HG03039 (cell line): Measurements from ENCODE around the gene KDM7A.
A peak's percentile ranks its signal among the peaks of the same experiment; 100 is the strongest.

Experiments used
- ATAC-seq: cut with Tn5 transposase; IDR thresholded peaks from one replicate; pipeline ENCODE4 v1.9.1; 2021; ENCODE audit warnings: mild to moderate bottlenecking, moderate library complexity; ENCODE audit not compliant: unreplicated experiment

The KDM7A gene, protein sequence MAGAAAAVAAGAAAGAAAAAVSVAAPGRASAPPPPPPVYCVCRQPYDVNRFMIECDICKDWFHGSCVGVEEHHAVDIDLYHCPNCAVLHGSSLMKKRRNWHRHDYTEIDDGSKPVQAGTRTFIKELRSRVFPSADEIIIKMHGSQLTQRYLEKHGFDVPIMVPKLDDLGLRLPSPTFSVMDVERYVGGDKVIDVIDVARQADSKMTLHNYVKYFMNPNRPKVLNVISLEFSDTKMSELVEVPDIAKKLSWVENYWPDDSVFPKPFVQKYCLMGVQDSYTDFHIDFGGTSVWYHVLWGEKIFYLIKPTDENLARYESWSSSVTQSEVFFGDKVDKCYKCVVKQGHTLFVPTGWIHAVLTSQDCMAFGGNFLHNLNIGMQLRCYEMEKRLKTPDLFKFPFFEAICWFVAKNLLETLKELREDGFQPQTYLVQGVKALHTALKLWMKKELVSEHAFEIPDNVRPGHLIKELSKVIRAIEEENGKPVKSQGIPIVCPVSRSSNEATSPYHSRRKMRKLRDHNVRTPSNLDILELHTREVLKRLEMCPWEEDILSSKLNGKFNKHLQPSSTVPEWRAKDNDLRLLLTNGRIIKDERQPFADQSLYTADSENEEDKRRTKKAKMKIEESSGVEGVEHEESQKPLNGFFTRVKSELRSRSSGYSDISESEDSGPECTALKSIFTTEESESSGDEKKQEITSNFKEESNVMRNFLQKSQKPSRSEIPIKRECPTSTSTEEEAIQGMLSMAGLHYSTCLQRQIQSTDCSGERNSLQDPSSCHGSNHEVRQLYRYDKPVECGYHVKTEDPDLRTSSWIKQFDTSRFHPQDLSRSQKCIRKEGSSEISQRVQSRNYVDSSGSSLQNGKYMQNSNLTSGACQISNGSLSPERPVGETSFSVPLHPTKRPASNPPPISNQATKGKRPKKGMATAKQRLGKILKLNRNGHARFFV

GRCh38 chr7:140176811-140177702 is at the start of gene KDM7A:
Gene KDM7A, minus strand, starts transcription at chr7:140176983. Its CDS starts 46 bp downstream, at chr7:140176937.
- ATAC-seq: peak; percentile 67

DNA sequence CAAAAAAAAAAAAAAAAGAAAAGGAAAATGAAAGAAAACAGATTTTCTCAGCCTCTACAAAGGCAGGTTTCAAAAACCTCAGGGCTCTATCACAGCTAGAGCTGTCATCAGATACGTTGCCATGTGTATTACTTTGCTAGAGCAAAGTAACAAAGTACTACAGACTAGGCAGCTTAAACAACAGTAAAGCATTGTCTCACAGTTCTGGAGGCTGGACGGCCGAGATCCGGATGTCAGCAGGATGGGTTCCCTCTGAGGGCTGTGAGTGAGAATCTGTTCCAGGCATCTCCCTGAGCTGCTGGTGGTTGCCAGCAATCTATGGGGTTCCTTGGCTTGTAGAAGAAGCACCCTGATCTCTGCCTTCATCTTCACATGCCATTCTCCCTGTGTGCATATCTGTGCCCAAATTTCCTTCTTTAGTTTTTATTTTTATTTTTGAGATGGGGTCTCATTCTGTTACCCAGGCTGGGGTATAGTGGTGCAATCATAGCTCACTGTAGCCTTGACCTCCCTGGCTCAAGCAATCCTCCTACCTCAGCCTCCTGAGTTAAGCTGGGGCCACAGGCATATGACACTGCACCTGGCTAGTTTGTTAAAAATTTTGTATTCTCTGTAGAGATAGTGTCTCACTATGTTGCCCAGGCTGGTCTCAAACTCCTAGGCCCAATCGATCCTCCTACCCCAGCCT is 48.9 kb upstream of the KDM7A start:
- ATAC-seq: no peak

- no peak for ATAC-seq
Measured at GRCh38 chr7:140223515-140224221, 46.9 kb upstream of the KDM7A start.

DNA sequence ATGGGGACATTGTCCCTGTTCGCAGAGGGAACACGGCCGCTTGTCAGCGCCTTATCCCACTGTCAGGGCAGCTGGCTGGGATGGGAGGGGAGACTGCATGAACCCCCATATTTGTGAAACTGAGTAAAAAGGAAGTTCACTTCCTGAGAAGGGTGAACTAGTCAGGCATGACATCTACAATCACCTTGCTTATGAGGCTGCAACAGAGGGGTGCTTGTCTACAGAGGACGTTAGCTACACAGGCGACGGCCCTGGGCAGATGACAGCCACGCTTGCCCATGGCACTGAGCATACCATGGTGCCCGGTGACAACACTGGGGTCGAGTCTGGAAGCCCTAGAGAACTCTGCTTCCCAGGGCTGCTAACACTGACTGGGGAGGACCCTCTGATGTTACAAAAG is 46.0 kb upstream of the KDM7A start:
- no peak for ATAC-seq

DNA sequence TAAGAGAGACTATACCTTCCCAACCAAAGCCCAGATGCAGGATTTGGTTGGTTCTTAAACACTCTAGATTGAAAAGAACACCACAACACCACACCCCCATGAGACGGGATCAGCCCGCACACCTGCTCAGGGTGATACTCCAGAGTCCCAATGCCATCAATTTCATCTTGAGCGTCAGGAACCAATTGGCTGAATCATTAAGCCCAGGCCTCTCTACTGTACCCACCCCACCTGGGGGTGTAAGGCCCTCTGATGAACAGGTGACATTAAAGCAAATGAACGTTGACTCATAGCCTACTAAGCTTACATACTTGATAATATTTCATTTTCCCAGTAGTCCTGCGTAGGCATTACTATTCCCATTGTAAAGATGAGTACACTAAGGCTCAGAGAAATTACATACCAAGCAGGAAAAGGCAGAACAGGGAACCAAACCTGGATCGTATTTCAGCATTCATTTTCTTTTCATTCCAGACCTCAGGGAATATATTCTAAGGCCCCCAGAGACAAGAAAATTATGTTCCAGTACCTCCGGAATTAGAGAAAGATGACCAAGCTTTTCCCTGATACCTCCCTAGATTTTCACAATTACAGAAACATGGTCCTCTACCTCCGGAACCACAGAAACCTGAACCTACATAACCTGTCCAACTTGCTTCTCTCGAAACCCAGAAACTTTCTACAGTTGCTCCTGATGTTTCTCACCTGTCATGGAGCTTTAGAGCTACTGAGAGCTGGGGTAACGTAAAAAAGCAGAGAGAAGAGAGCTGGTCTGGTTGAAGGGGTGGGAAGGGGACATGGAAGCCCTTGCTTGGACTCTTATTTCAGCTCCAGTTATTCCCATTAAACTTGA is 43.1 kb upstream of the KDM7A start:
- ATAC-seq: no peak

- ATAC-seq: no peak
Measured at GRCh38 chr7:140218656-140219055, 41.9 kb upstream of the KDM7A start.

DNA sequence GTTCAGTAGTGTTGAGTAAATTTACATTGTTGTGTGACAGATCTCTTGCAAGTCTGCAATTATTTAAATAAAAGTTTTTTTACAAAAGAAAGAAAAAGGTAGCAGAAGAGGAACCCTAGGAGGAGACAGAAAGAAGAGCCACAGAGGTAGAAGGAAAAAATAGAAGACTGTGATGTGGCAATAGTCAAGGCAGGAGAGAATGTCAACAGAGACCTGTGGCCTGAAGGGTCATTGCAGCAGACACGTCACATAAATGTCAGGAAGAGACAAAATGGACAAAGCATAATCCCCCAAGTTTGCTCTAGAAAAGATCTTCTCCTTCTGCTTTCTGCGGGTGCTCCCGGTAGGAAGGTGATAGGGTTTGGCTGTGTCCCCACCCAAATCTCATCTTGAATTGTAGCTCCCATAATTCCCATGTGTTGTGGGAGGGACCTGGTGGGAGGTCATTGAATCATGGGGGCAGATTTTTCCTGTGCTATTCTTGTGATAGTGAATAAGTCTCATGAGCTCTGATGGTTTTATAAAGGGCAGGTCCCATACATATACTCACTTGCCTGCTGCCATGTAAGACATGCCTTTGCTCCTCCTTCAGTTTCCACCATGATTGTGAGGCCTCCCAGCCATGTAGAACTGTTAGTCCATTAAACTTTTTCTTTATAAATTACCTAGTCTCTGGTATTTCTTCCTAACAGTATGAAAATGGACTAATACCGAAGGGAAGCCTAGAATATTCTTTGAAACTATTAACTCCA is 41.1 kb upstream of the KDM7A start:
- no peak for ATAC-seq

GRCh38 chr7:140215281-140215680 is 38.5 kb upstream of the KDM7A start:
- ATAC-seq: no peak

- no peak for ATAC-seq
Measured at GRCh38 chr7:140214075-140214684, 37.4 kb upstream of the KDM7A start.

- no peak for ATAC-seq
Measured at GRCh38 chr7:140213684-140214074, 36.9 kb upstream of the KDM7A start.

DNA sequence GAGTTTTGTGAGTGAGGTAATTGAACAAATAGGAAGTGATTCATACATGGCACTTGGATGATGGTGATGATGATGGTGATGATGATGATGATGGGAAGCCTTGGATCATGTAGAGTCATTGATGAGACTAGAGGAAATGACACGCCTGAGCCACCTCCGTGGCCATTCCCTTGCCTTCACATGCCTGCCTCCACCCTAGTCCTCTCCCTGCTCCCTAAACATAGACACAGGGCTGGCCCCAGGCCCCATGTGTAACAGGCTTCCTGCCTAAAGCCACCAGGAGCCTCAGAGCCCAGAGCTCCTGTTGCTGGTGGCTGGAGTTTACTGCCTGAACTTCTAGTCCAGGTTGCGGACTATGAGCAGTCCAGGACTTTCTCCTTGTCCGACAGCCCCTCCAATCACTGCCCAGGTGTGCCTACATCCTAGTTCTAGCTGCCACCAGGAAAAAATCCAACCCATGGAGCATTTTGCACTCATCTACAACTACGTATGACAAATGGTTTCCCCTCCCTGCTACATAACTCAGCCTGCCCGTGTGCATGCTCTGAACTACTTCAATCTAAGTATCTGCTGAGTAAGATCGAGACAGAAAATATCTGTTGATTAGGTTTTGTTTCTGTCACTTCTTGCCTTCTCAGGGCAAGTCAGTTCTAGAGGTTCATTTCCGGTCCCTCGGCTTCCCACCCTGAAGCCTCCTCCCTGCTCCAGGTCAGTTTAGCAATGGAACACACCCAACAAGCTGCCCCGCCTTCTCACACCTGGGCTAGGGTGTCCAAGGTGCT is 35.5 kb upstream of the KDM7A start:
- ATAC-seq: peak; percentile 53

- no peak for ATAC-seq
Measured at GRCh38 chr7:140211698-140212097, 34.9 kb upstream of the KDM7A start.

- peak; percentile 91 for ATAC-seq
Measured at GRCh38 chr7:140209866-140210609, 33.3 kb upstream of the KDM7A start.

- ATAC-seq: no peak
Measured at GRCh38 chr7:140206616-140207389, 30.0 kb upstream of the KDM7A start.

GRCh38 chr7:140205600-140205999 is 28.8 kb upstream of the KDM7A start:
- no peak for ATAC-seq
